DOHH2 (cell line): Measurements from ENCODE around the gene STEAP3.

ENCODE experiments used
- H3F3A ChIP-seq: fragments of 200-600 bp; sonication (generic), shearing (Covaris generic); 2 replicates; pipeline ENCODE4 v1.6.0; 2016; ENCODE audit warnings: antibody characterized with exemption, mild to moderate bottlenecking; ENCODE audit not compliant: control insufficient read depth, insufficient read depth
- H3K27ac ChIP-seq: fragments of 200-600 bp; sonication (generic); 2 replicates; pipeline ENCODE4 v1.5.1; 2014; ENCODE audit warnings: low read depth, mild to moderate bottlenecking, low read length, moderate library complexity
- H3K27me3 ChIP-seq: fragments of 200-600 bp; sonication (generic); 2 replicates; pipeline ENCODE4 v1.6.1; 2014; ENCODE audit warnings: mild to moderate bottlenecking, low read length, mixed read lengths; ENCODE audit not compliant: control insufficient read depth
- H3K36me3 ChIP-seq: fragments of 200-600 bp; sonication (generic); 2 replicates; pipeline ENCODE4 v1.6.1; 2014; ENCODE audit warnings: mild to moderate bottlenecking, low read length, moderate library complexity, mixed read lengths; ENCODE audit not compliant: control insufficient read depth
- H3K4me1 ChIP-seq: fragments of 200-600 bp; sonication (generic); 2 replicates; pipeline ENCODE4 v1.6.1; 2014; ENCODE audit warnings: mild to moderate bottlenecking, low read length, mixed read lengths; ENCODE audit not compliant: control insufficient read depth
- H3K4me2 ChIP-seq: fragments of 200-600 bp; sonication (generic); 2 replicates; pipeline ENCODE4 v1.6.0; 2014; ENCODE audit warnings: mild to moderate bottlenecking, low read length, moderate library complexity
- H3K4me3 ChIP-seq: fragments of 200-600 bp; sonication (generic); 2 replicates; pipeline ENCODE4 v1.5.1; 2014; ENCODE audit warnings: mild to moderate bottlenecking, low read length, mixed read lengths
- H3K79me2 ChIP-seq: fragments of 200-600 bp; sonication (generic); 2 replicates; pipeline ENCODE4 v1.6.1; 2014; ENCODE audit warnings: mild to moderate bottlenecking, low read length, mixed read lengths; ENCODE audit not compliant: control insufficient read depth
- H3K9me2 ChIP-seq: fragments of 200-600 bp; sonication (generic); replicated peaks from 2 replicates; pipeline ENCODE4 v1.6.1; 2014; ENCODE audit warnings: mild to moderate bottlenecking, low read length, mixed read lengths; ENCODE audit not compliant: control insufficient read depth
- H3K9me3 ChIP-seq: fragments of 200-600 bp; sonication (generic); 2 replicates; pipeline ENCODE4 v1.6.1; 2014; ENCODE audit warnings: antibody characterized with exemption, low read length, mixed read lengths; ENCODE audit not compliant: control insufficient read depth, insufficient read depth
- H4K20me1 ChIP-seq: fragments of 200-600 bp; sonication (generic); 2 replicates; pipeline ENCODE4 v1.6.0; 2014; ENCODE audit warnings: low read depth, mild to moderate bottlenecking, antibody characterized with exemption, low read length, moderate library complexity; ENCODE audit not compliant: control insufficient read depth, insufficient read depth
- CTCF ChIP-seq: fragments of 200-600 bp; sonication (generic); IDR thresholded peaks from one replicate; pipeline ENCODE4 v1.5.1; 2014; ENCODE audit warnings: antibody characterized with exemption, mild to moderate bottlenecking, low read depth, low read length; ENCODE audit not compliant: poor library complexity, severe bottlenecking
- EZH2phosphoT487 ChIP-seq: fragments of 200-600 bp; sonication (generic); IDR thresholded peaks from 2 replicates; pipeline ENCODE4 v1.6.1; 2017; ENCODE audit warnings: borderline replicate concordance, mild to moderate bottlenecking, antibody characterized with exemption, low read length, moderate library complexity, mixed read lengths

STEAP3 gene

GRCh38 chr2:119293254-119293653, 69.6 kb downstream of the STEAP3 start:
- Histone ChIP-seq H3K36me3 (no peaks in the 10 kb centered on the region), H3K27ac (no peak overlapping the region), H3K4me1 (no peaks in the 10 kb centered on the region), H3K27me3 (no peaks in the 10 kb centered on the region), H3K4me3 (no peak overlapping the region), H3K4me2 (no peak overlapping the region), H3K9me2 (no peaks in the 10 kb centered on the region), H3F3A (no peaks in the 10 kb centered on the region), H3K9me3 (no peaks in the 10 kb centered on the region), H4K20me1 (no peaks in the 10 kb centered on the region), H3K79me2 (no peaks in the 10 kb centered on the region)
- no peak for TF ChIP-seq CTCF
- no peak for TF ChIP-seq EZH2phosphoT487

- no peaks in the 10 kb centered on the region for H3F3A ChIP-seq
- no peaks in the 10 kb centered on the region for H3K79me2 ChIP-seq
- H3K27ac ChIP-seq: no peak overlapping the region
- no peaks in the 10 kb centered on the region for H3K27me3 ChIP-seq
- no peaks in the 10 kb centered on the region for H3K4me1 ChIP-seq
- TF ChIP-seq EZH2phosphoT487 (no peak), CTCF (no peak)
- H4K20me1 ChIP-seq: no peaks in the 10 kb centered on the region
- H3K4me2 ChIP-seq: no peak overlapping the region
- no peaks in the 10 kb centered on the region for H3K9me3 ChIP-seq
- H3K36me3 ChIP-seq: no peaks in the 10 kb centered on the region
- H3K4me3 ChIP-seq: no peak overlapping the region
- no peaks in the 10 kb centered on the region for H3K9me2 ChIP-seq
Measured at GRCh38 chr2:119293900-119294299, 70.3 kb downstream of the STEAP3 start.

GRCh38 chr2:119294671-119295070, 71.0 kb downstream of the STEAP3 start:
- no peaks in the 10 kb centered on the region for H3K27me3 ChIP-seq
- H3K4me1 ChIP-seq: no peaks in the 10 kb centered on the region
- no peak overlapping the region for H3K4me2 ChIP-seq
- no peaks in the 10 kb centered on the region for H3K9me3 ChIP-seq
- no peaks in the 10 kb centered on the region for H3F3A ChIP-seq
- H3K4me3 ChIP-seq: no peak overlapping the region
- H3K36me3 ChIP-seq: no peaks in the 10 kb centered on the region
- no peaks in the 10 kb centered on the region for H3K9me2 ChIP-seq
- H3K79me2 ChIP-seq: no peaks in the 10 kb centered on the region
- no peak for TF ChIP-seq EZH2phosphoT487
- TF ChIP-seq CTCF: no peak
- H4K20me1 ChIP-seq: no peaks in the 10 kb centered on the region
- H3K27ac ChIP-seq: no peak overlapping the region
